Measurements from ENCODE around the gene KRT80.

Gene KRT80

GRCh38 chr12:52178443-52178842 is 13.4 kb downstream of the KRT80 start:
- in situ Hi-C loops (cut with MboI; ENCODE audit: low pct_unique_long_range_greater_than_20kb, low sequenced_read_pairs, unreplicated experiment) = no loop called here
- no peak for TF ChIP-seq CTCF (IDR thresholded peaks at IDR 0.05; ENCODE audit: extremely low read depth, insufficient read depth, missing control alignments)
- no peak for DNase-seq (ENCODE audit: low spot score)

- in situ Hi-C loops (cut with MboI; ENCODE audit: low pct_unique_long_range_greater_than_20kb, low sequenced_read_pairs, unreplicated experiment) = no loop called here
- TF ChIP-seq CTCF (IDR thresholded peaks at IDR 0.05; ENCODE audit: extremely low read depth, insufficient read depth, missing control alignments) = no peak
- no peak for DNase-seq (ENCODE audit: low spot score)
These were observed 16.2 kb downstream of the KRT80 start for GRCh38 chr12:52175371-52176350.

- no peak for TF ChIP-seq CTCF (IDR thresholded peaks at IDR 0.05; ENCODE audit: extremely low read depth, insufficient read depth, missing control alignments)
- in situ Hi-C loops (cut with MboI; ENCODE audit: low pct_unique_long_range_greater_than_20kb, low sequenced_read_pairs, unreplicated experiment) = no loop called here
- DNase-seq (ENCODE audit: low spot score) = no peak
These were observed 18.3 kb downstream of the KRT80 start for GRCh38 chr12:52173526-52173925.

- DNase-seq (ENCODE audit: low spot score) = no peak
- in situ Hi-C loops (cut with MboI; ENCODE audit: low pct_unique_long_range_greater_than_20kb, low sequenced_read_pairs, unreplicated experiment) = no loop called here
- no peak for TF ChIP-seq CTCF (IDR thresholded peaks at IDR 0.05; ENCODE audit: extremely low read depth, insufficient read depth, missing control alignments)
These were observed 18.9 kb downstream of the KRT80 start for GRCh38 chr12:52172956-52173355.

GRCh38 chr12:52171950-52172512 is 19.8 kb downstream of the KRT80 start:
- in situ Hi-C loops (cut with MboI; ENCODE audit: low pct_unique_long_range_greater_than_20kb, low sequenced_read_pairs, unreplicated experiment) = no loop called here
- DNase-seq (ENCODE audit: low spot score) = no peak
- TF ChIP-seq CTCF (IDR thresholded peaks at IDR 0.05; ENCODE audit: extremely low read depth, insufficient read depth, missing control alignments) = peak; percentile 37

GRCh38 chr12:52170827-52171226 is 21.0 kb downstream of the KRT80 start:
- no peak for TF ChIP-seq CTCF (IDR thresholded peaks at IDR 0.05; ENCODE audit: extremely low read depth, insufficient read depth, missing control alignments)
- in situ Hi-C loops (cut with MboI; ENCODE audit: low pct_unique_long_range_greater_than_20kb, low sequenced_read_pairs, unreplicated experiment) = no loop called here
- no peak for DNase-seq (ENCODE audit: low spot score)

All from GM13977 (cell line).